ENCODE results near the gene UTY.

Gene UTY

GRCh38 chrY:13415556-13415955, 64.3 kb downstream of the UTY start:
- DNase-seq (ENCODE audit: low read depth), result no peak

- no peak for DNase-seq (ENCODE audit: low read depth)
These were observed 81.0 kb downstream of the UTY start for GRCh38 chrY:13398876-13399275.

GRCh38 chrY:13381110-13381683, 98.6 kb downstream of the UTY start:
- no peak for DNase-seq (ENCODE audit: low read depth)

- no peak for DNase-seq (ENCODE audit: low read depth)
These were observed 108.7 kb downstream of the UTY start for GRCh38 chrY:13370868-13371800.

GRCh38 chrY:13370245-13370644, 109.6 kb downstream of the UTY start:
- DNase-seq (ENCODE audit: low read depth), result no peak

- no peak for DNase-seq (ENCODE audit: low read depth)
These were observed 111.4 kb downstream of the UTY start for GRCh38 chrY:13368513-13368845.

- DNase-seq (ENCODE audit: low read depth), result no peak
These were observed 116.2 kb downstream of the UTY start for GRCh38 chrY:13363641-13364040.

- no peak for DNase-seq (ENCODE audit: low read depth)
These were observed 117.2 kb downstream of the UTY start for GRCh38 chrY:13362662-13363061.

GRCh38 chrY:13361656-13362636, 117.9 kb downstream of the UTY start:
- no peak for DNase-seq (ENCODE audit: low read depth)

- DNase-seq (ENCODE audit: low read depth), result no peak
These were observed 128.4 kb downstream of the UTY start for GRCh38 chrY:13351443-13351842.

GRCh38 chrY:13347106-13347505, 132.7 kb downstream of the UTY start:
- no peak for DNase-seq (ENCODE audit: low read depth)

GRCh38 chrY:13345549-13345948, 134.3 kb downstream of the UTY start:
- DNase-seq (ENCODE audit: low read depth), result no peak

GRCh38 chrY:13343307-13343946, 136.4 kb downstream of the UTY start:
- peak; percentile 27 for DNase-seq (ENCODE audit: low read depth)

GRCh38 chrY:13339939-13340338, 139.9 kb downstream of the UTY start:
- DNase-seq (ENCODE audit: low read depth), result no peak

- no peak for DNase-seq (ENCODE audit: low read depth)
These were observed 140.5 kb downstream of the UTY start for GRCh38 chrY:13339381-13339780.

- no peak for DNase-seq (ENCODE audit: low read depth)
These were observed 141.1 kb downstream of the UTY start for GRCh38 chrY:13338711-13339110.

GRCh38 chrY:13337934-13338333, 141.9 kb downstream of the UTY start:
- no peak for DNase-seq (ENCODE audit: low read depth)

- DNase-seq (ENCODE audit: low read depth), result no peak
These were observed 146.0 kb downstream of the UTY start for GRCh38 chrY:13333791-13334190.

GRCh38 chrY:13330651-13331050, 149.2 kb downstream of the UTY start:
- DNase-seq (ENCODE audit: low read depth), result no peak

GRCh38 chrY:13312966-13313365, 166.9 kb downstream of the UTY start:
- DNase-seq (ENCODE audit: low read depth), result no peak

- no peak for DNase-seq (ENCODE audit: low read depth)
These were observed 171.9 kb downstream of the UTY start for GRCh38 chrY:13307959-13308358.

- DNase-seq (ENCODE audit: low read depth), result no peak
These were observed 179.0 kb downstream of the UTY start for GRCh38 chrY:13300795-13301194.

Measured in stimulated activated CD8-positive, alpha-beta memory T cell treated with anti-CD3 and anti-CD28 coated beads, Interleukin-15, amount 100 ng/mL, for 1 hour (primary cell).